ENCODE results near the gene TMEM120B.
"Not testable (repeated sequence)": the region's sequence is repeated elsewhere in the genome, so short reads cannot be mapped to it uniquely, and the experiment has no call there.

Gene TMEM120B

DNA sequence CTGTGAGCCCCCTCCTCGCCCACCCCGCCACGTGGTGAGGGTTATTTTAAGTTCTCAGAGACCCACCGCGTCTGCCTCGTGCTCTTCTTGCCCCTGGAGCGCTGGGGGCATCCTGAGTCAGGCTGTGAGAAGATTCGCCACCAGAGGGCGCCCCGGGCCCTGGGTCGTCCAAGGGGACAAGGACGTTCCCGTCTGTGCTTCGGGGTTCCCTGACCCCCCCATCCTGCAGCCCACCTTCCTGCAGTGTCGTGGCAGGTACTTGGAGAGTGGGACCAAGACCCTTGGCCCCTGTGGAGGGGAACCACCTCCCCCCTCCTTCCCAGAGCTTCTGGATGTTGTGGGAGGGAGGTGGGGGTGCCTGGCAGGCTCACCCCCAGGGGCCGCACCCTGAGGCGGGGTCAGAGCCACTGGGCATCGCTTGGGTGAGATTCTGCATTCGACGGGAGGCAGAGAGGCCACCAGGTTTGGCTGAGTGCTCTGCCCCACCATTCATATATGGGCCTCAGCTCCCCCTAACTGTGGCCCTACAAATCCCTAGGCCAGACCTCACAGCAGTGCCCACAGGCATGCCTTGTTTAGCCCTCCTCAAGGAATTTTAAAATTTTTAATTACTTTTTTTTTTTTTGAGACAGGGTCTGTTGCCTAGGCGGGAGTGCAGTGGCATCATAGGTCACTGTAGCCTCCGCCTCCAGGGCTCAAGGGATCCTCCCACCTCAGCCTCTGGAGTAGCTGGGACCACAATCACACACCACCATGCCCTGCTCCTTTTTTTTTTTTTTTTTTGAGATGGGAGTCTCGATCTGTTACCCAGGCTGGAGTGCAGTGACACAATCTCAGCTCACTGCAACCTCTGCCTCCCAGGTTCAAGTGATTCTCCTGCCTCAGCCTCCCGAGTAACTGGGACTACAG, 63.9 kb downstream of the TMEM120B start:
- DNase-seq (ENCODE audit: low spot score): no peak

DNA sequence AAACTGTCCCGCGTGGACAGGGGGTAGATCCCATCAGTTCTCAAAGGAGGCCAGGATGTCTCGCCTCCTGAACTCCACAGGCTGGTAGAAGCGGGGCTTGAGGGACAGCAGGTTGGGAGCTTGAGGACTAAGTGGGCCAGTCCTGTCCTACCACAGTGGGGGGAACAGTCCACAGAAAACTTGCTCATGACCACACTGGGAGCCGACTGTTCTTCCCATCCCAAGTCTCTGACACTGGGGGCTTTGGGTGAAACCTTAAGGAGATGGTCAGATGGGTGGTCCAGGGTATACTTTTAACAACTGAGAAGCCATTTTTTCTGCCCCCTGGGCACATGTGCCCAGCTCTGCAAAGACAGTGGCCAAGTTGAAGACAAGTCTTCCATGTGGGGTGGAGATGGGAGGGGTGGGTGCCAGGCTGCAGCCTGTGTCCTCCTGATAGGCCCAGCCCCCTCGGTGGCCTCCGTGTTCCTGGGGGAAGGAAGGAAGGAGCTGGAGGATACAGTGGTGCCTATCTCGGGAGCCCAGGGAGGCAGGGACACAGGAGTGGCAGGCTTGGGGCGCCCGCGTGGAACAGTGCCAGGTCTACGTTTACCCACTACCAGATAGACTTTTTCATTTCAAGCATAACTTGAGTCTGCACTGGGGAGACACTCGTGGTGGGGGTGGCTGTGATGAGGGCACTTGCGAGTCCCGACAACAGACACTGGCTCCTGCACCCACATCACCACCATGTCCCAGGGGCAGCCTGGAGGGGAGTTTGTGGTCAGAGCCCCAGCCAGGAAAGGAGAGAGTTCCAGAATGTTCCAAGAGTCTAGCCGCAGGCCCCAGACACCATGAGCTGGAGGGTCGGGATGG, 66.2 kb downstream of the TMEM120B start:
- DNase-seq (ENCODE audit: low spot score): no peak

DNA sequence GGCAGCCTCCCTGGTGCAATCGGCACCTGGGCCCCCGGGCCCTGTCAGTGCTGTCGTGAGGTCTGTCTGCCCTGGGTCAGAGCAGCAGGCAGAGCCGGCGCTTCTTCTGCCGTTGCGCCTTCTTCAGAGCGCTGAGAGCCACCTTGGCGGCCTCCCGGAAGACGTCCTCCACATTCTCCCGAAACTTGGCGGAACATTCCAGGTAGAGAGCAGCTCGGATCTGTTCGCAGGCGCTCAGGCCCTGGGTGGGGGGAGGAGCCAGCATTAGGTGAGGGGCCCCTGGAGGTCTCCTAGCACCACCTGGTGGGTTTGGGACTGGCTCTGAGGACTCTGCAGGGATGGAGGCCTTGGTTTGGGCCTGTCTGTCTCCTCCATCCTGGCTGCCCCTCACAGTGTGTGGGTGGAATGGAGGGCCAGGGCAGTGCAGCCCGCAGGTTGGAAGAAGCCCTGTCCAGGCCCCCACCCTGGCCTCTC, 66.9 kb downstream of the TMEM120B start:
- no peak for DNase-seq (ENCODE audit: low spot score)

DNA sequence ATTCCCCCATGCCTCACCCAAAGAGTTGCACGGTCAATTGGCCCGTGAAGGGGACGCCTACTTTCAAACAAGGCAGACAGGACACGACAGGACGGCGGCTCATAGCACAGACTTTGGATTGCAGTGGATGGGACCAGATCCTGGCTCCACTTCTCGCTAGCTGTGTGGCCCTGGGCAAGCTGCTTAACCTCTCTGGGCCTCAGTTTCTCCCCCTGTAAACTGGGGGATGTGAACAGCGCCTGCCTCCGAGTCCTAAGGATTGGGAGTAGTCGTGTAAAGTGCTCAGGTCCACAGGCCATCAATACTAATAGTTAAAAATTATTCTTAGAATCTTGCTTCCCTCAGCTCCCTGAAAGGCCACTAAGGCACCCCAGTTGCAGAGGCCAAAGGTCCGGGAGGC, 67.9 kb downstream of the TMEM120B start:
- DNase-seq (ENCODE audit: low spot score): no peak

DNA sequence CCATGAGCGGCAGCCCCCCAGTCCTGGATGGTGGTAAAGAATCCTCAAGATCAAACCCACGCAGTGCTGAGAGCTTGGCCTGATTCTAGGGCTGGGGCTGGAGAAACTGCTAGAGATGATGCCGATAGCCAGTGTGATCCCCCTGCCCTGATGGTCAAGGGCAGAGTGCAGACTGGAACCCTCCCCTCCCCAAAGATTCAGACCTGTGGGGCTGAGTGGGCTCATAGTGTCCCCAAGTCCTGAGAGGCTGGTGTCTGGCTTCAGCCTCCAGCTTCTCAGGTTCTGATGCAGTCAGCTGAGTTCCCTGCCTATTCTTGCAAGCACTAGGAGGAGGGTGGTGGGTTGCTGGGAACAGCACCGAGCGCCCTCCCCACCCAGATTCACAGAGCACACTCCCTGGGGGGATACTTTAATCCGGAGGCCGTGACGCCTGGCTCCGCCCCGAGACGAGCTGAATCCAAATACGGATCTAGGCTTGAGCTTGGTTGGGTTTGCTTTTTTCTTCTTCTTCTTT, 69.0 kb downstream of the TMEM120B start:
- no peak for DNase-seq (ENCODE audit: low spot score)

DNA sequence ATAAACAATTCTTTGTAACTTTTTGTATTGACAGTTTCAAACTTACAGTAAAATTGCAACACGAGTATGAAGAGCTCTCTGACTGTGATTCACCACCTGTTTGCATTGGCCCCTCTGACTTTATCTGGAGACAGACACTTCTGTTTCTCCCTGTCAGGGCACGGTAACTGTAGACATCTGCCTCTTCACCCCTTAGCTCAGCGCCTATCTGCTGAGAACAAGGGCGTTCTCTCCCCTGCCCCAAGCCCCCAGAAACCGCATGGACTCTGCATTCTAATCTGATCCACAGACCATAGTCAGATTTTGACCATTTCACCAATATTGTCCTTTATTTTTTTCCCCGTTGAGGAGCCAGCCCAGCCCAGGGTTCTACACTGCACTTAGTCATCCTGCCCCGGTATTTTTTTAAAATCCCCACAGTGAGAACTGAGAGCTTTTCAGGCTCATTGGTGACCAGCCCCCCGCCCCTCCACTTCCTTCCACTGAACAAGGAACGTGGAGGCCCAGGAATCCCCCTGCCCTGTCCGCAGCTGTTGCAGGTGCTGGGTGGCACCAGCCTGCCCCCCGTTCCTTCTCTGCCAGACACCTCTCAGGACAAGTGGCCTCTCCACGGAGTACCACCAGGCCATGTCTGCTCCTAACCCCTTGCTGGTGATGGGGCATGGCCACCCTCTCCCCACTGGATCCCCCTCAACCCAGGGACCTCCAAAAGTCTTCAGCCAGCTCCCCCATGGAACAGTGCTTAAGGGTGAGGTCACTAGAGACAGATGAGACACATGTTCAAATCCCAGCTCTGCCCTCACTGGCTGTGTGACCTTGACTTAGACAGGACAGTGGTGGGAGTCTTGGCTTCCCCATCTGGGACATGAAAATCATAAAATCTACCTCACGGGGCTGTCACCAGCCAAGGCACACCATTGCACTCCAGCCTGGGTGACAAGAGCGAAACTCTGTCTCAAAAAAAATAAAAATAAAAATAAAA, 69.7 kb downstream of the TMEM120B start:
- DNase-seq (ENCODE audit: low spot score): no peak

DNA sequence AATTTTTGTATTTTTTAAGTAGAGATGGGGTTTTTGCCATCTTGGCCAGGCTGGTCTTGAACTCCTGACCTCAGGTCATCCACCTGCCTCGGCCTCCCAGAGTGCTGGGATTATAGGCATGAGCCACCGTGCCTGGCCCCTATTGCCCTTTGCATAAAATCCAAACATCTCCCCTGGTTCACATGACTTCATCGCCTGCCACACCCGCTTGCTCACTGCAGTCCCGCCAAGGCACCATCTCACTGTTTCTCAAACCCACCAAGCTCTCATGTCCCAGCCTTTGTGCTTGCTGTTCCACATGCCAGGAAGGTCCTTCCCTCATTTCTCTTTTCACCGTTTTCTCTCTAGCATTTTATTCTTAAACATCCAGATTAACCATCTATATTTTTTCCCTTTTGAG, 71.2 kb downstream of the TMEM120B start:
- DNase-seq (ENCODE audit: low spot score): no peak

DNA sequence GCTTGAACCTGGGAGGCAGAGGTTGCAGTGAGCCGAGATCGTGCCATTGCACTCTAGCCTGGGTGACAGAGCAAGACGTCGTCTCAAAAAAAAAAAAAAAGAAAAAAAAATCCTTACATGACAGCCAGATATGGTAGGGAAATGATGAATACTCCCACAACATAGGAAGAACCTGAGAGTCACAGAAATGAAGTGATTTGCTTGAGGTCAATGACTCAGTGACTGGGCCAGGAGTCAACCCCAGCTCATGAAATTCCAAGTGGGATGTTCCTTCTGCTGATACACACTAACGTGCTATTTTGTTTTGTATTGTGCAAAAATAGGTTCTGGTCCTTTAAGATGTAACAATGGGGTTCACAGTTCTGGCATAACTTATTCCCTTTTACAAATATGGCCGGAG, 71.9 kb downstream of the TMEM120B start:
- DNase-seq (ENCODE audit: low spot score): no peak

DNA sequence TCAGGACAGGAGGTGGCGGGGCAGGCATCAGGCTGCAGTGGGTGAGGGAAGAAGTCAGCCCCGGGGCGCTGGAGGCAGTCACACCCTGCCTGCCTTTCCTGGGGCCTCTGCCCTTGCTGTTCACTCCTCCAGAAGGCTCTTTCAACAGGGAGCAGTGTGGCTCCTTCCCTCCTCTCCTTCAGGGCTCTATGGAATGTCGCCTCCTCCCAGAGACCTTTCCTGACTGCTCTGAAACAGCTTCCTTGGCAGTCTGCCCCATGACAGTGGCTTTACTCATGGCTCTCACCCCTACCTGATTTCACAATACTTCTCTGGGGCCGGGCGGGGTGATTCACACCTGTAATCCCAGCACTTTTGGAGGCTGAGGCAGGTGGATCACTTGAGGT, 73.9 kb downstream of the TMEM120B start:
- no peak for DNase-seq (ENCODE audit: low spot score)

DNA sequence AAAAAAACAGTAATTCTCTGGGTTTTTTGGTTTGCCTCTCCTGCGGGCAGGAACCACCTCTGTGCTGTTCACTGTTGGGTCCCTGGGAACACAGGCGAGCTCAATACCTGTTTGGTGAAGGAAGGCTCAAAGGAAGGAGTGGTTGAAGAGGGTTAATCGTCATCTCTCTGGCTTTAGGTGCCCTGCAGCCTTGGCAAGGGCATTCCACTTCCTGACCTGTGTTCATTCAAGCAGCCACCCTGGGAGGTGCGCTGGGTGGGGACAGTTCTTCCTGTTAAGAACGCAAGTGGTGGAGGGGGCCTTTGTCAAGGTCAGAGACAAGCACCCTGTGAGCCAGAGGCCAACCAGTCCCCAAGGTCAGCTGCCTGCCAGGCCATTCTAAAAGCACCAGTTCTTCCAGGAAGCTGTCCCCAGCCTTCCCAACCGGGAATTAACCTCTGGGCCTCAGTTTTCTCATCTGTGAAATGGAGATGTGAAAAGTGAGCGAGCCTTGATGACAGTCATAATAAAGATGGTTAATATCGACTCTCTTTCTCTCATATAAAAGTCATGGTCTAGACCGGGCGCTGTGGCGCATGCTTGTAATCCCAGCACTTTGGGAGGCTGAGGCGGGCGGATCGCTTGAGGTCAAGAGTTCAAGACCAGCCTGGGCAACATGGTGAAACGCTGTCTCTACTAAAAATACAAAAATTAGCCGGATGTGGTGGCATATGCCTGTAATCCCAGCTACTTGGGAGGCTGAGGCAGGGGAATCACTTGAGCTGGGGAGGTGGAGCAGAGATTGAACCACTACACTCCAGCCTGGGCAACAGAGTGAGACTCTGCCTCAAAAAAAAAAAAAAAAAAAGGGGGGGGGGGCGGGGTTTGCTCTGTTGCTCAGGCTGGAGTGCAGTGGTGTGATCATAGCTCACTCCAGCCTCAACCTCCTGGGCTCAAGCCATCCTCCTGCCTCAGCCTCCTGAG, 74.8 kb downstream of the TMEM120B start:
- no peak for DNase-seq (ENCODE audit: low spot score)

DNA sequence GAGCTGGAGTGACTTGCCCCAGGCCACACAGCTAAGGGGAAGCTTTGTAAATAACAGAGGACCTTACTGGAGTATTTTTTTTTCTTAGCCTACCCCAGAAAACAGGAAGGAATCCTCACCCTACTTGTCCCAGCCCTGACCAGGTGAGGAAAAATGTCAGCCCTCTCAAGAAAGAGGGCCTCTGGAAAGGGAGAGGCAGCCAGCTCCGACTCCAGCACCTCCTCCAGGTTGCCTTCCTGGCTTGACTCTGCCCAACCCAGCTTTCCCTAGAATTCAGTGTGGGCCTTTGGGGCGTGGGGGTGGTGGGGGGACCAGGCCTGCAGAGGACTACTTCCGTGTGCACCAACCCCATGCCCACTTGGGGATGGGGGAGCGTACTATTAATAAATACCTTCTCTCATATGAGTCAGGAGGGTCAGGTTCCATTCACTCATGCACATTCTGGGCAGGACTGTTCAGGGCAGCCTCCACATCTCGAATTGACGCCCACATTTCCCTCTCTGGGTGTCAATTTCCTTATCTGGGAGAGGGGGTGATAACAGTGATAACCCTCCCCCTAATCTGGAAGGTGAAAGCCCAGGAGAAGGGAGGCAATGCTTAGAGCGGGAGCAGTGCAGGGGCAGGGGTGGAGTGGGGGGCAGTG, 75.7 kb downstream of the TMEM120B start:
- no peak for DNase-seq (ENCODE audit: low spot score)

DNA sequence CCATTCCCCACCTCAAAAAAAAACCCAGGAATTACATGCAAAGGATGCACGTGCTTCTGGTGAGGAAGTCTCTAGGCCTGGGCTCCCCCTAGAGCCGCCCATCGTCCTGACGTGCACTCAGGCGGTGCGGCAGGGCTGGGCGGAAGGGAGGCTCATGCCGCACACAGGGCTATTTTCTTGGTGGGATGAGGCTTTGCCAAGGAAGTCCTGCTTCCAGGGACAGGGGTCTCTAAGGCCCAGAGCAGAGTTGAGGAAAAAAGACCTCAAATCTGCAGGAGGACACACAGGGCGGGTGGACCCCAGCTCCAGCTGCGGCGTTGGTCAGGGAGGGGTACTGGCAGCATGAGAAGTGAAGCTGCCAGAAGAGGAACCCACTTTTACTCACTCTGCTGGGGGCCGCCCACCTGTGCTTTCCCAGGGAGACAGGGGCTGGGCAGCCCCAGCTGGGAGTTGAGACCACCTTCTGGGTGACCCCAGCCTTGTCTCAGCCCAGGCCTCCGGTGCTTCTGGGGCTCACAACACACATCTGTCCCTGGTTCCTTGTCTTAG, 76.8 kb downstream of the TMEM120B start:
- no peak for DNase-seq (ENCODE audit: low spot score)

DNA sequence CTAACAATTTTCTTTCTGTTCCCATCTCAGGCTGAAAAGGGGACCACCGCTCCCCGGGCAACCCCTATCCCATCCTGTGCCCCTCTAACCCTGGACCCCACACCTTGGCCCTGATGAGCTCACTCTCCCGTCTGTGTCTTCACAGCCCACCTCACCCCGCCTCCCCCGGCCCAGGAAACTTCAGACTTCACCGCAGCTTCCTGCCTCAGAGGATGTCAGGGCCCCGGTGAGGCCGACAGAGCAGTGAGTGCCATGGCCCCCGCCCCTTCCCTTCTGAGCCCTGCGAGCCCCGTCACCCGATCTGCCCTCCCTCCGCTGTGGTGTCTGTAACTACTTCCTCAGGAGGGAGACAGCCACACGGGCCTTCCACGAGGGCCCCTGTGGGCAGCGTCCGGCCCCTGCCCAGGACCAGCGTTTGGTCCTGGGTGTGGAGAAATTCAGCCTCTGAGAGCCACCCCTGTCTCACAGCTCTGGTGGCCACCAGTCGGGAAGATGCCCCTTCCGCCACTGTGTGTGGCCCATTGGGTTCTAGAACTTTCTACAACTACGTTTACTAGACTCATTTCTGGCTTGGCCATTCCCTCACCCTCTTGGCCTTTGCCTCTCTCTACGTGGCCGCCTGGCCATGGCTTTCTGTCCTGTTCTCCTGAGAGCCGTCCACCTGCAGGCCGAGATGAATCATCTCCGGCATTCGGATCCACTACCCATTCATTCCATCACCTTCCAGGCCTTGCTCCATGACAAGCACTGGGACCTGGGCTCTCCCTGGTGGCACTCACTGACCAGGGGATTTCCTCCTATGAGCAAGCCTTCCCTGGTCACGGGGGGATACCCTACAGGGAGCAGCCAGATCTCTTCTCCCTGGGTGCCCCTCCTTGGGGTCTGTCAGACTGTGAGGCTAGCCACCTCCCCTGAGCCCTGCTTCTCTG, 77.5 kb downstream of the TMEM120B start:
- no peak for DNase-seq (ENCODE audit: low spot score)

DNA sequence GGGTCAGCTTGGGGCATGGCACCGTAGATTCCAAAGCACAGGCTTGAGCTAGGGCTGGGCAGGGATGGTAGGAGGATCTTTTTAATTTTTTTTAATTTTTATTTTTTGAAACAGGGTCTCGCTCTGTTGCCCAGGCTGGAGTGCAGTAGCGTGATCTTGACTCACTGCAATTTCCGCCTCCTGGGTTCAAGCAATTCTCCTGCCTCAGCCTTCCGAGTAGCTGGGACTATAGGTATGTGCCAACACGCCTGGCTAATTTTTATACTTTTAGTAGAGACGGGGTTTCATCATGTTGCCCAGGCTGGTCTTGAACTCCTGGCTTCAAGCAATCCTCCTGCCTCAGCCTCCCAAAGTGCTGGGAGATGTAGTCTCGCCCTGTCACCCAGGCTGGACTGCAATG, 78.2 kb downstream of the TMEM120B start:
- DNase-seq (ENCODE audit: low spot score): not testable (repeated sequence)

DNA sequence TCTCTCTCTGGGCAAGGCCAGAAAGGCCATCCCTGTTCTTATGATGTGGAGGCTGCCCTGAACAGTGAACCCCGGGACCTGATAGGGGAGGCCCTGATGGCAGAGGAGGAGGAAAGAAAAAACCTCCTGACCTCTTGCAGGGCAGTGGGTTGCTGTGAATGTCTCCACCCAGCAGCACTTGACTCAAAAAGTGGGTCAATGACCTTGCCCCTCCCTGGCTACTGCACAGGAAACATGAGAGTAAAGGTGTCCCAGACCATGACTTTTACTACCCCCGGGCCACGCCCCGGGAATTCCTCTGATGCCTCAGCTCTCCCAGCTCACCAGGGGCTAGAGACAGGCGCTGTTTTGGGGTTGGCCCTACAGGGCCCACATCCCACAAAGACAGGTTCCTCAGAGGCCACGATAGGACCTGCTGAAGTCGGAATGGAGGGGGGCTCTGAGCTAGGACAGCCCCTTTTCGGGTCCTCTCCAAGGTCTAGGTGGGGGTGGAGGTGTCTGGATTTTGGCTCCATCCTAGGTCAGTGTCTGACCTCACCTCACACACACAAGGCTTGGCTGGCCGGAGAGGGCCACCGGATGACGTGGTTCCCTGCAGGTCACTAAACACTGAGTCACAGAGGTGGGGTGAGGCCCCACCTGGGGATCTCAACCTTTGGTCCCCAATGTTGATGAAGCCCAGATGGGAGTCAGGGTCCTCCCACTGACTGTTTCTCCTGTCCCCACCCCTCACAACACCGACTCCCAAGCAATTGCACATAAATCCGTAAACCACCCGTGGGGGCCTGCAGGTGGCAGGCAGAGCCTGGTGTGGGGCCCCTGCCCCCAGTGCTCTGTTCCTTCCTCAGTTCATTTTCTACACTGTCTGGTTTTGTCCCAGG, 79.4 kb downstream of the TMEM120B start:
- no peak for DNase-seq (ENCODE audit: low spot score)

DNA sequence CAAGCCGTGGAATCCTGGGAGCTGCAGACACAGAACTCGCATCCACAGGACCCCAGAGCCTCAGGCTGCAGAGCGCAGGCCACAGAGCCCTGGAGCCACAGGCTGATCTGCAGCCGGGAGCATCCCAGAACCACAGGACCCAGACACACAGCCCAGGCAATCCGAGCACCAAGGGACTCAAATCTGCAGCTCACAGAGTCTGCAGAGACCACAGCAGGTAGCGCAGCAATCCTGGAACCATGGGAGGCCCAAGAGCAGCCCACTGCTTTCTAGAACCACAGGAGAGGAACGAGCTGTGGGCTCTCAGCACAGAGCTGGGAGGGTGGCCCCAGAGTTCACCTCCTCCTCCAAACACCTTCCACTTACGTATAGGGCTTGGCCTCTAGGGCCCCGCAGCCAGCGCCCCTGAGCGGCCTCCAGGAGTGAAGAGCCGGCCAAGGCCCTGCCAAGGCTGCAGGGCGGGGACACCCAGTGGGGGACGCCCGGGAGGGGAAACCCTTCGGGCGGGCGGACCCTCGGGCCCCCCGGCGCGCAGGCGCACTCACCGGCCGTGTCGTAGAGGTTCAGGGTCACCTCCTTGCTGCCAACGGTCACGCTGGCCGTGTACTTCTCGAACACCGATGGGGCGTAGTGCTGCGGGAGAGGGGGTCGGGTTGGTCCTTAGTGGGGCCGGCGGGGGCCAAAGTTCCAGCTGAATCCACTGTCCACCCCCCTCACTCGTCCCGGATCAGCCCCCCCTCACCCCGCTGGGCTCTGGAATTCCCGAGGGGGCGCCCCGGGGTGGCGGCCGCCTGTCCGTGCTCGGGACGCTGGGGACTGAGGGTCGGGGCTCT, 80.3 kb downstream of the TMEM120B start:
- no peak for DNase-seq (ENCODE audit: low spot score)

DNA sequence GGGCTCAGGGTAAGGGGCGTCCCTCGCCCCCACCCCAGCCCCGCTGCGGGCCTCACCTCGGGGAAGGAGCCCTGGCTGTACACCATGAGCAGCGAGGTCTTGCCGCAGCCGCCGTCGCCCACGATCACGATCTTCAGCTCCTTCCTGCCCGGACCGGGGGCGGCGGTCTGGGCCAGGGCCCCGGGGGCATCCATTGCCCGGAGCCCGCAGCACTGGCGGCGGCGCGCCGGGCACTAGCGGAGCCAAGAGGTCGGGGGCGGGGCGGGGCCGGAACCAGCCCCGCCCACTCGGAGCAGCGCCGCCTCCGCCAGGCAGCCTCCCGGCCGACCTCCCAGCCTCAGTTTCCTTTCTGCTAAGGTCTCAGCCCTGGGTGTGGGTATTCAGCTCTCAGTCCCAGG, 80.9 kb downstream of the TMEM120B start, which contains the start of gene RHOF:
TSS of gene RHOF (minus strand) at position 249 of the 398 bp plus-strand sequence. CDS start at position 194, 55 bp downstream.
- no peak for DNase-seq (ENCODE audit: low spot score)
